ENCODE measurements around the gene SPDYE3.
"Not testable (repeated sequence)": the region's sequence is repeated elsewhere in the genome, so short reads cannot be mapped to it uniquely, and the experiment has no call there.

Gene SPDYE3, protein sequence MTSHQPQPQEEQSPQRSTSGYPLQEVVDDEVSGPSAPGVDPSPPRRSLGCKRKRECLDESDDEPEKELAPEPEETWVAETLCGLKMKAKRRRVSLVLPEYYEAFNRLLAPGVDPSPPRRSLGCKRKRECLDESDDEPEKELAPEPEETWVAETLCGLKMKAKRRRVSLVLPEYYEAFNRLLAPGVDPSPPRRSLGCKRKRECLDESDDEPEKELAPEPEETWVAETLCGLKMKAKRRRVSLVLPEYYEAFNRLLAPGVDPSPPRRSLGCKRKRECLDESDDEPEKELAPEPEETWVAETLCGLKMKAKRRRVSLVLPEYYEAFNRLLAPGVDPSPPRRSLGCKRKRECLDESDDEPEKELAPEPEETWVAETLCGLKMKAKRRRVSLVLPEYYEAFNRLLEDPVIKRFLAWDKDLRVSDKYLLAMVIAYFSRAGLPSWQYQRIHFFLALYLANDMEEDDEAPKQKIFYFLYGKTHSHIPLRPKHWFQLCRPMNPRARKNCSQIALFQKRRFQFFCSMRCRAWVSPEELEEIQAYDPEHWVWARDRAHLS

GRCh38 chr7:100307402-100307801 lies at the start of gene SPDYE3:
Gene SPDYE3 (plus strand): TSS chr7:100307702. CDS start chr7:100307886, 184 bp downstream.
- not testable (repeated sequence) for DNase-seq

DNA sequence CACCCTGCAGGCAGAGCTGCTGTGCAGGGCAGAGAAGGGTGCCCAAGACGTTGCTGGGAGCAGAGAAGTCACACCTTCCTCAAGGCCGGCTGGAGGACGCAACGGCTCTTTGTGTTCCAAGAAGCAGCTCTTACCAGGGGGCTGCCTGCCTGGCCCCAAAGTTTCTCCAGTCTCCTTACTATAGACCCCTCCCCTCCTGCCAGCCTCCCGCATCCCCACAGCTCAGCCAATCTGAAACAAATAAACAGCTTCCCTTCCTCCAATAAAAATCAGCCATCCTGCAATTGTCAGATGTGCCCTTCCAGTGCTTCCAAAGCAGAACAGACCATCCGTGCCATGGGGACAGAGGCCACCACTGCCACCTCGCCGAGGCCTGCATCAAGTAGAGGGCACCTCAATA lies 47.5 kb upstream of the SPDYE3 start:
- not testable (repeated sequence) for DNase-seq

- DNase-seq = not testable (repeated sequence)
These were observed 44.6 kb upstream of the SPDYE3 start for GRCh38 chr7:100262896-100263295.

GRCh38 chr7:100264223-100264622 lies 43.3 kb upstream of the SPDYE3 start:
- not testable (repeated sequence) for DNase-seq

DNA sequence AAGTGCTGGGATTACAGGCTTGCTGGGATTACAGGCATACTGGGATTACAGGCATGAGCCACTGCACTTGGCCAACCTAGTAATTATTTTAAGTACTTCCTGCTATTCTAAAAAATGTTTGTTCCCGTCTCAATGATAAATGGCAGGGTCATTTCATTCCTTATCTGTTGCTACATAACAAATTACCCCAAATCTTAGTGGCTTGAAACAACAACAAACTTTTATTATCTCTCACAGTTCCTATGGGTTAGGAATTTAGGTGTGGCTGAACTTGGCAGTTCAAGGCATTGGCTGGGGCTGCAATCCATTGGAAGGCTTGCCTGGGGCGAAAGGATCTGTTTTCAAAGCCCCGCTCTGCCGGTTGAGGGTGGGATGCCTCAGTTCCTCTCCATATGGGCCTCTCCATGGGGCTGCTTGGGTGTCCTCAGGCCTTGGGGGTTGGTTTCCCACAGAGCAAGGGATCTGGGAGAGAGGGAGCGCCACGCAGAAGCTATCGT lies 42.8 kb upstream of the SPDYE3 start:
- DNase-seq = not testable (repeated sequence)

DNA sequence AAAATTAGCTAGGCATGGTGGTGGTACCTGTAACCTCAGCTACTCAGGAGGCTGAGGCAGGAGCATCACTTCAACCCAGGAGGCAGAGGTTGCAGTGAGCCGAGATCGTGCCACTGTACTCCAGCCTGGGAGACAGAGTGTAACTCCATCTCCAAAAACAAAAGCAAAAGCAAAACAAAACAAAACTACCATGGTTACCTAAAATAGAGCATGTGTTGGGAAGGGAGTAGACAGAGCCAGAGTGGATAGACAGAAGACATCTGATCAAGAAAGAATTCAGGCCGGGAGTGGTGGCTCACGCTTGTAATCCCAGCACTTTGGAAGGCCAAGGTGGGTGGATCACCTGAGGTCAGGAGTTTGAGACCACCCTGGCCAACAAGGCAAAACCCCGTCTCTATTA lies 41.7 kb upstream of the SPDYE3 start:
- not testable (repeated sequence) for DNase-seq

GRCh38 chr7:100266576-100267354 lies 40.7 kb upstream of the SPDYE3 start:
- DNase-seq = no peak

GRCh38 chr7:100267648-100268047 lies 39.9 kb upstream of the SPDYE3 start:
- no peak for DNase-seq

DNA sequence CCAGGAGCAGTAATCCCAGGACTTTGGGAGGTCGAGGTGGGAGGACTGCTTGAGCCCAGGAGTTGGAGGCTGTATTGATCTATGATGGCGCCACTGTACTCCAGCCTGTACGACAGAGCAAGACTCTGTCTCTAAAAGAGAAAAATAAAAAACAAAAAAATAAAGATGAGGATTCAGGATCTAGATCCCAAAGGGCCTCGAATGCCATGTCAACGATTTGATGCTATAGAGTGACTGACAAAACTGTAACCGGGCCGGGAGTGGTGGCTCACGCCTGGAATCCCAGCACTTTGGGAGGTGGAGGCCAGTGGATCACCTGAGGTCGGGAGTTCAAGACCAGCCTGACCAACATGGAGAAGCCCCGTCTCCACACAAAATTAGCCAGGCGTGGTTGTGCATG lies 38.6 kb upstream of the SPDYE3 start:
- not testable (repeated sequence) for DNase-seq

DNA sequence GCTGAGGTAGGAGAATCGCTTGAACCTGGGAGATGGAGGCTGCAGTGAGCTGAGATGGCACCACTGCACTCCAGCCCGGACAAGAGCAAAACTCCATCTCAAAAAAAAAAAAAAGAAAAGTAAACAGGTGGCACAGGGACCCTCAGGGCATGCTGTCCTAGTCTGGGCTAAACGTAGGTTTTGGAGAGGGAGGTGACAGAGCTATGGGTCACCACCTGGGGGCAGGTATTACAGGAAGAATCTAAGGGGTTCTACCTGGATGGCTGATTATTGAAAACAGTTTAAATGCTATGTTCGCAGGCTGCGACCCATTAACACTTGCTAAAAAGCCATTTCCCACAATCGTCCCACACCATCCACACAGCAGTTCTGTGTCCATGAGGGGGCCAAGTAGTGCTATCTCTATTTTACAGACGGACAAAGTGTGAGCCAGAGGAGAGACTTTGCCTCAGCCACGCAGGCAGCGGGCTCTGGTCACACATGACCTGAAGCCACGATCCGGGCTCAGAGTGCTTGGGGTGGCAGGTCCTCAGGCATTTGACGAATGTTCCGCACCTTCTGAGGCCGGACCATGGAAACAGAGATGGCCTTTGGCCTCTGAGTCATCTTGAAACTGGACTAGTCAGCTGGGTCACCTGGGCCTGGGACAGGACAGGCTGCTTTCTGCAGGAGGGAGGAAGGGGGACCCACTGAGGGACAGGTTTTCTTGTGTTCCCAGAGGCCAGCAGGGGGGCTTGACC lies 38.0 kb upstream of the SPDYE3 start:
- DNase-seq = not testable (repeated sequence)

DNA sequence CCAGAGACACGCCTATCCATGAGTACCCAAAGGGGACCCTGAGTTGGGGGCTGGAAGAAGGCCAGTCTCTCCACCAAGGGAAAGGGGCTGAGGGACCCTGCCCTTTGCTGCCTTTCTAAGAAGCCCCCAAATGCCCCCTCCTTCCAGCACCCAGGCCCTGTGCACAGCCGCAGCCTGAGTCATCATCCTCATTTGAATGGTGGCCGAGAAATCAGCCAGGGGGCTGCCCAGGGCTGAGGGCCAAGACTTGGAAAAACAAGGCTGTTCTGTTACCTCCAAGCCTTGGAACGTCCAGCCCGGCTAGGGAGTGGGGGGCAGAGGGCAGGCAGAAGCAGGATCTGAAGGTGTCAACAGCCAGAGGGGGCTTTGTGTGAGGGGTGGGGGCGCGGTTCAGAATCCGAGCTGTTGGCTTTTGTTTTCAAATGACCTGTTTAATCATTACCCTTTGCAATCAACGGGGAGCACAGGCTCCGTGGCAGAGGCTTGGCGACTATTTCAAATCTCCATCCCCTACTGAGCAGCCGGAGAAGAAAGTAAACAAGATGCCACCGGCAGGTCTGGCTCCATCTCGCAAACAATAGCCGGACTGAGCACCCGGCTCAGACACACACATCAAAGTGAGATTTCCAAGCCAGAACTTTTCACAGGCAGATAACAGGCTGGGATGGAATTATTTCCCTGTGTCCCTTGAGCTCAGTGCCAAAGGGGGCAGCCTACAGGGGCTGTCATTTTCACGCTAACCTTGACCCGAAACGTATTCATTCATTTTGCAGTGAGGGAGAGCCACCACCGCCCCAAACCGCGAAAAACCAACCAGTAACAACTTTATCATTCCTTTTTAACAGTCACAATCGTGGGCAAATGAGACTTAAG lies 37.2 kb upstream of the SPDYE3 start:
- not testable (repeated sequence) for DNase-seq

DNA sequence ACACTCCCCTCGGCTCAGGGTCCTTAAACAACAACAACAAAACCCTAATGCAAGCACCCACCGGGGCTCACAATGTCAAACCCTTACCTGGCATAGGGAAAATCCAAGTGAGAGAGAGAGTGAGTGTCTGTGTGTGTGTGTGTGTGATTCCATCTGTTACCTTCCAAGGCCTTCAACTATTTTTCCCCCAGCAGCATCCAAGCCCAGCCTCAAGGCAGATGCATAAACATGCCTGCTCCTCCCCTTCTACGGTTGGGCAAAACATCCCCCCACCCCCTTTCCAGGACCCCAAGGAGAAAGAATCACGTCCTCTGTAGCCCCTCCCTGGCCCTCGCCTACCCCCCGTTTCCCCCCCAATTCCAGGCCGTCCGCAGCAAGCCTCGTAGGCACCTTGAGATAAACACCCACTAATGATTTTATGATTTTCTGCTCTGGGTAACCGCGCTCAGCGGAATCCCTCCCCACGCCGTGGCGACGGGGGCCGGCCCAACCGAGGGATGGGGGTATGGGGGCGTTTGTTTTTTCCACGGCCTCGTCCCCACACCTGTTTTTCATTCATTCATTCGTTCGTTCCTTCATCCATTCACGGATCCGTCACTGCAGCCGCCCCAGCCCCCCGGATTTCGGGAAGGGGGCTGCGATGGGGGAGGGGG lies 36.4 kb upstream of the SPDYE3 start:
- peak; percentile 20 to 48 for DNase-seq

DNA sequence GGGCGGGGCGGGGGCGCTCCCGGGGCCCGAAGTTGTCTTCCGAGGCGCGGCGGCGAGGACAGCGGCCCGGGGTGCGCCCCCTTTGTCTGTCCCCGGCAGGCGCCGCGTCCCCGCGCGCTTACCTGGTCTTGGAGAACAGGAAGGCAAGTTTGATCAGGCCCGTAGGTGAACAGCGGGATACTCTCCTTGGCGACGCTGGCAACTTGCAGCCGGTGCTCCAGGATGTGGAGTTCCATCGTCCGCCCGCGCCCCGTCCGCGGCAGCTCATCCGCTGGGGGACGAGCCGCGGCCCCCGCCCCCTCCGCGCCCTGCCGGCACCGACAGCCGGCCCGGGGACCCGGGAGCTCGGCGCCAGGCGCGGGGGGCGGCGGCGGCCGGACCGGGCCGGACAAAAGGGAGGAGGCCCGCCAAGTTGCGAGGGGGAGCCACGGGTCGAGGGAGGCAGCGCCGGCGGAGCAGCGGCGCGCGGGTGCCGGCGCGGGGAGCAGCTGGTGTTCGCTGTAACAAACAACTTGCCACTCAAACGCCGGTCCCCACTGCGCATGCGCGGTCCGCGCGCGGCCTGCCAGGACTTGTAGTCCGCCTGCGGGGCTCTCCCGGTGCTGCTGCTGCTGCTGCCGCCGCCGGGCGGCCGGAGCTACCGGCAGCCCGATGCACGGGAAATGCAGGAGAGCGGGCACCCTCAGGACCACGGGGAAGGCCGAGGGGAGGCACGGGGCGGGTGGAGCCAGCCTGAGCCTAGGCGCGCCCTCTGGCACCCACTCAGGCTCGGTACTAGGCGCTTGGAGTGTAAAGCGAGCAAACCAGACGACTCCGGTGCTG lies 35.6 kb upstream of the SPDYE3 start:
- peak; percentile 85 to 94 for DNase-seq

- not testable (repeated sequence) for DNase-seq
These were observed 35.0 kb upstream of the SPDYE3 start for GRCh38 chr7:100272538-100272902.

- DNase-seq = no peak
These were observed 32.4 kb upstream of the SPDYE3 start for GRCh38 chr7:100275120-100275519.

DNA sequence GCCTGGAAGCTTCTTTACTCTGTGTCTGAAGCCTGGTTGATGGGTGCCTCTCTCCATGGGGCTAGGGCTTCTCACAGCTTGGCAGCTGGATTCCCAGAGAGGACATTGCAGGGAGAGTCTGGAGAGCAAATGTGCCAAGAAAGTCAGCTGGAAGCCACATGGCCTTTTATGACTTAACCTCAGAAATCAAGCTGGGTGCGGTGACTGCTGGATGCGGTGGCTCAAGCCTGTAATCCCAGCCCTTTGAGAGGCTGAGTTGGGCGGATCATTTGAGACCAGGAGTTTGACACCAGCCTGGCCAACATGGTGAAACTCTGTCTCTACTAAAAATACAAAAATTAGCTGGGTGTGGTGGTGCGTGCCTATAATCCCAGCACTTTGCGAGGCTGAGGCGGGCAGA lies 31.4 kb upstream of the SPDYE3 start:
- DNase-seq = not testable (repeated sequence)

DNA sequence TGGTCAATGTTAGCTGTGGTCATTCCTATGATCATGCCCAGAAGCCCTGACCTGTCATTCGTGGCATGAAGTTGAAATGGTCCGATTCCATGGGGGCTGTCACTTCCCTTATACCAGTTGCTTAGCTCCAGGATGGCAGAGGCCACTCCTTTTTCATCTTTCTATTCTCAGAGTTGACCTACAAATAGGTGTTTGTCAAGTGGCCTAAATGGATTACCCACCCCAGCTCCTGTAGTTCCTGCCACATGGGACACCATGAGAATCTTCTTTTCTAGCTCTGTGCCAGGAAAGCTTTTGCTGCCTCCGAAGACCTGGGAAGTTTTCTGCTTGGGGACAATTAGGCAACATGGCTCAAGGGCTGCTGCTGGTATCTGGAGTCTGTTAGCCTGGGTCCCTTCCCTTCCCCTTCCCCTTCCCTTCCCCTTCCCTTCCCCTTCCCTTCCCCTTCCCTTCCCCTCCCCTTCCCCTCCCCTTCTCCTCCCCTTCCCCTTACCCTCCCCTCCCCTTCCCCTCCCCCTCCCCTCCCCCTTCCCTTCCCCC lies 25.4 kb upstream of the SPDYE3 start:
- DNase-seq = not testable (repeated sequence)

DNA sequence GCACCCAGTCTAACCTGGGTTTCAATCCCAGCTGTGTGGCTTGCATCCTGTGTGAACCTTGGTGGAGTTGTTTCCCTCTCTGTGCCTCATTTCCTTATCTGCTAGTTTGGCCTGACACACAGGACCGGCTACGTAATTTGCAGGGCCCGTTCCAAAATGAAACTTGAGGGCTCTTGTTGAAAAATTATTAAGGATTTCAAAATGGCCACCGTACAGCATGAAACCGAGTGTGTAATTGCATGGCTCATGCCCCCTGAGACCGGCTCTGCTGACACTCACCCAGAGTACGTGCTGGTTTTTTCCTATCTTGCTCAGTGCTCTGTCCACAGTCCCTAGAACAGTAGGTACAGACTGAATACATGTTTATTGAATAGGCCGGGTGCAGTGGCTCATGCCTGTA lies 24.4 kb upstream of the SPDYE3 start:
- DNase-seq = not testable (repeated sequence)

- not testable (repeated sequence) for DNase-seq
These were observed 20.1 kb upstream of the SPDYE3 start for GRCh38 chr7:100287191-100287969.

Measured in NCI-H524 (cell line).